ENCODE data around the gene ZNHIT6.

- TF ChIP-seq CTCF (IDR thresholded peaks at IDR 0.05; ENCODE audit: low read length) (no peak), EZH2 (IDR thresholded peaks at IDR 0.05; ENCODE audit: borderline replicate concordance, low read length) (no peak)
These were observed 58.6 kb downstream of the ZNHIT6 start for GRCh38 chr1:85649591-85649990.

Data from OCI-LY1 (cell line).